T follicular helper cell (primary cell): ENCODE data around the gene XRCC3.

Experiments
- DNase-seq: peaks from one replicate; pipeline ENCODE4 v3.0.0-alpha.2; 2020; ENCODE audit warnings: low read depth
- total RNA-seq, 2 experiments: gene quantifications; one replicate each; lab custom pipeline; 2026; lab: John Stamatoyannopoulos, UW

The XRCC3 gene
- 11.0 to 25.7 reads per million in 2 experiments for total RNA-seq

GRCh38 chr14:103715052-103716000 lies at the start of gene XRCC3, which contains the start of gene ZFYVE21:
TSS of gene XRCC3 (minus strand) at chr14:103715451. CDS start at chr14:103711087, 4,364 bp downstream.
TSS of gene ZFYVE21 (plus strand) at chr14:103715810. CDS start at chr14:103715842, 32 bp downstream.
- peak; percentile 99 for DNase-seq

DNA sequence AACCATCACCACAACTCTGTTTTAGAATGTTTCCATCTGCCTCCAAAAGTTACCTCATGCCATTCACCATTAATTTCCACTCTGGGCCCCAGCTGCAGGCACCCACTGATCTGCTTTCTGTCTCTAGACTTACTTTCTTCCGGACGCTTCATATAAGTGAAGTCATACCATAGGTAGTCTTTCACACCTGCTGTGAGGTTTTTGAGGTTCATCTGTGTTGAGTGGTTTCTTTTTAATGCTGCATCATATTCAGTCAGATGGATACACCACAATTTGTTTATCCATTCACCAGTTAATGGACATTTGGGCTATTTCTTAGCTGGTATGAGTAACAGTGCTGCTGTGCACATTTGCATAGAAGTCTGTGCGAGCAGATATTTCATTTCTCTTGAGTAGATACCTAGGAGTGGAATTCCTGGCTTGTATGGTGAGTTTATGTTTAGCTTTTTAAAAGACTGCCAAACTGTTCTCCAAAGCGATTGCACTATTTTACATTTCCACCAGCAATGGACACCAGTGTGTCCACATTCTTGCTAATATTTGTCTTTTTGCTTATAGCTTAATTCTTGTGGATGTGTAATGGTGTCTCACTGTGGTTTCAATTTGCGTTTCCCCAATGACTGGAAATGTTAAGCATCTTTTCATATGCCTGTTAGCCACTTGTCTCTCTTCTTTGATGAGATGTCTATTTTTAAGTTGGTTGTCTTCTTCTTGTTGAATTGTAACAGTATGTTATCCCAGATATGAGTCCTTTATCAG lies 48.7 kb upstream of the XRCC3 start:
- no peak for DNase-seq

DNA sequence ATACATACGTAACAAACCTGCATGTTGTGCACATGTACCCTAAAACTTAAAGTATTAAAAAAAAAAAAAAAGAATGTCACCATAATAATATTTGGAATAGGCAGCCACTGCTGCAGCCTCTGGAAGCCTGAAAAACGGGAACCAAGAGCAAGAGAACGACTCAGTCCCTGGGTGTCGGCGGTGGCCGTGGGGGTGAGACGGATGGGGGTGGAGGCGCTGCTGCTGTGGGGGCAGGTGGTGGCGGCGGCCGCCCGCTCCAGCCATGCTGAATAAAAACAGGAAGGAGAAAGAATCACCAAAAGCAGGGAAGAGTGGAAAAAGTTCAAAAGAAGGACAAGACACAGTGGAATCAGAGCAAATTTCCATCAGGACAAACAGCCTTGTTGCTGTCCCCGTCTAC lies 47.3 kb upstream of the XRCC3 start:
- DNase-seq: no peak

DNA sequence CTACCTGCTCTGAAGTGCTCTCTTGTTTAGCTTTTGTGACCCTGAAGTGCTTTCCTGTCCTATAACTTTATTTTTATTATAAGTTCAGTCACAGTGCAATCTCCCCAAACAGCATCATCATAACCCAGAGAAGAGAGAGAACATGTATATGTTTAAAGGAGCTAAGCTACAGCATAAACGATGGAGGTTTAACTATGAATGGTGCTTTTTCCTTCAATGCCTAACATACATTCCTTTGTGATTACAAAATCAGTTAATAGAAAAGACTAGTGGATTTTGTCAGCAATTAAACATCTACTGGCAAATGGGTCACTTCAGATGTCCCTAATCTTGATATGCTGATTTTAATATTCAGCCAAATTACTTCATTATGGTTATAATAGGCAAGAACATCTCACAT lies 46.8 kb upstream of the XRCC3 start:
- no peak for DNase-seq

DNA sequence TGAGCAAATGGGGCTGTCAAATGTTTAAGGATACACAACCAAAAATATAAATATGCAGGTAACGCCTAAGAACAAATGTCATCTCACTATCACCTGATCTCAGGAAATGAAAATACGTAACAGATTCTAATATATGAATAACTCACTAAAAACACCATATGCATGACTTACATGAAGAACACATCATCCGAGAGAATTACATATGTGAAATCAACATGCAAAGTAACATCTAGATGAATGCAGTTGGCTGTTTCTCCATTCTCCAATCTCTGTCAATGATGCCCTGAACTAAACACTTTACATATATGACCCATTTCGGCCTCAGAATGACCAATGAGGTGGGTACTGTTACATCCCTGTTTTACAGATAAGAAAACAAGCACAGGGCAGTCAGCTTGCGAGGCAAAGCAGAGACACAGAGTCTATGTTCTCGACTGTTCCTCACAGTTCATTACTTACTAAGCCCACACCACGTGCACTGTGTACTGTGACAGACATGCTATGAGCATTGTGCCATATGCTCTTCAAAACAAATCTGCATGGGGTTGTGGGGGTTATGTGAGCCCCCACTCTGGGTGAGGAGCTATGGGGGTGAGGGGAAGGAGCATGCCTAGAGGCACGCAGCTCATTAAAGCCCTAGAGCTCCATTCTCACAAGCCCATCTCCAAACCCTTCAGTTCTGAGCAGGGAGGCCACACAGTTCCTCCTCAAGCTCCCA lies 43.0 kb upstream of the XRCC3 start:
- DNase-seq: no peak

DNA sequence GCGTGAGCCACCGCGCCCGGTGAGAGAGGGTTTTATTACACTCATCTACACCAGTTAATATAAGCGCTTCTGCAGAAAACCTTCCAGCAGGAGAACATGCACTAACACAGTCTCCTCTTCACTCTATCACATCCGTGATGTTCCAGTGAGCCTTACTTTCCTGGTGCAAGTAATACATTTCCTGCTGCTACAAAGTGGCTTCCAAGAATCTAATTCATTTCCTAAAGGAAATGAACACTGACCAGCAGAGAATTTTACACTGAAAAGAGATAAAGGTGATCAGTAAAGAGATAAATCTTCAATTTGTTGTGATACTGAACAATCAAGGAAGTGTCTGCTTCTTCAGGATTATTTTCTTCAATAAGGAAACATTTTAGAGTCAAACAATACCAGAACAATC lies 39.8 kb upstream of the XRCC3 start:
- no peak for DNase-seq

DNA sequence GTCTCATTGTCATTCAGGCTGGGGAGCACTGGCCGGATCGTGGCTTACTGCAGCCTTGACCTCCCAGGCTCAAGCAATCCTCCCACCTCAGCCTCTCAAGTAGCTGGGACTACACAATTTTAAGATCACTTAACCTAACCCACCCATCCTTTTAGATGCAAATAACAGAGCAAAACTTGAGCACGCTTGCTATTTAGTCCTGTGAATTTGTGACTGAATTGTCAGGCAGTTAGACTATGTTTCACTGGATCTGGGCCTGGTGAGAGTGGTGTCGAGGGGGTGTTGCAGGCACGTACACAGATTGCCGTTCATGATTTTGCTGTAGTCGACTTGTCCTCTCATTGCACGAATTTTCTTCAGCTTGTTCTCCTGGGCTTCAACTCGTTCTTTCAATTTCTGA lies 38.5 kb upstream of the XRCC3 start:
- DNase-seq: no peak

DNA sequence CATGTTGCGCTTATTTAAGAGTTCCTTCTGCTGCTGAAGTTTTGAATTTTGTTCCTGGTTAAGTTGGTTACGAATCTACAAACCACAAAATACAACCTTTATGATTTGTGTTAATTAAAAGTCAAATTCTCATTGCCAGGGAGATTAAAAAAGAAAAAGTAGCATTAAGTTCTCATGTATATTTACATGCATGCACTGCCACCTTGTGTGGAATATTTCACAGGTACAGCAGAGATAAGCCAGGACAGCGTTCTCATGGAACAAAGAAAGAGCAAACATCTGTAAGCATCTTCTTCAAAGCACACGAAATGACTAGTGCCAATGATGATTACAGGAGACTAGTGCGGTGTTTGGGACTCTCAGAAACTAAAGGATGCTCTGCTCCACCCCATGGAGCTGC lies 34.6 kb upstream of the XRCC3 start:
- DNase-seq: no peak

GRCh38 chr14:103749452-103749851 lies 34.2 kb upstream of the XRCC3 start:
- DNase-seq: no peak

DNA sequence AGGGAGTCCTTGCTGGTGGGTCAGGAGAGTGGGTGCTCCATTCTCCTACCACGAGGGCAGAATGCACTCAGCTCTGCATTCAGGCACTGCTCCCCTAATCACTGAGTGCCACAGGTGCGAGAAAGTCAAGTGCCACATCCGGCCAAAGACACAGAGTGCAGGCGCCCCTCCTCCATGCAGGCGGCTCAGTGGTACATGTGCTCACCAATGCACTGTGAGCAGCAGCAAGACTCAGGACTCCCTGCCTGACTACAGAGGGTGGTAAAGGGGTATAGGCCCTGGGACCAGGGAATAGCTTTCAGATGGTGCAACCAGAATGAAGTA lies 33.2 kb upstream of the XRCC3 start:
- no peak for DNase-seq

- no peak for DNase-seq
These were observed 31.4 kb upstream of the XRCC3 start for GRCh38 chr14:103746701-103747100.

DNA sequence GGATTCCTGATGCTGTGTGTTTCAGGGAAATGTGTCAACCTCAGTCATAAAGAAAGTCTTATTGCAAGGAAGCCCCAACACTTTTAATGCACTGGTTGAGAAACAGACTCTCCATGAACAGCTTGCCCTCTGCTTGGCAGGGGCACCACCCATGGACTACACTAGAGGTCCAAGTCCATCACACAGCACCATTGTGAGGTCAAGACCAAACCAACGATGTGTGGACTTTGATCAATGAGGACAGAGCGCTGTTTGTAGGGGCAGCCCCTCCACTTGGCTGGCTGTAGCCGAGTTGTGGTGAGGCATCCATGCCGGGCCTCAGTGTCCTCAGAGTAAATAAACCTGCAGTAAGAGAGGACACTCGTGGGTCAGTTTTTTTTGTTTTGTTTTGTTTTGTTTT lies 30.2 kb upstream of the XRCC3 start:
- no peak for DNase-seq

DNA sequence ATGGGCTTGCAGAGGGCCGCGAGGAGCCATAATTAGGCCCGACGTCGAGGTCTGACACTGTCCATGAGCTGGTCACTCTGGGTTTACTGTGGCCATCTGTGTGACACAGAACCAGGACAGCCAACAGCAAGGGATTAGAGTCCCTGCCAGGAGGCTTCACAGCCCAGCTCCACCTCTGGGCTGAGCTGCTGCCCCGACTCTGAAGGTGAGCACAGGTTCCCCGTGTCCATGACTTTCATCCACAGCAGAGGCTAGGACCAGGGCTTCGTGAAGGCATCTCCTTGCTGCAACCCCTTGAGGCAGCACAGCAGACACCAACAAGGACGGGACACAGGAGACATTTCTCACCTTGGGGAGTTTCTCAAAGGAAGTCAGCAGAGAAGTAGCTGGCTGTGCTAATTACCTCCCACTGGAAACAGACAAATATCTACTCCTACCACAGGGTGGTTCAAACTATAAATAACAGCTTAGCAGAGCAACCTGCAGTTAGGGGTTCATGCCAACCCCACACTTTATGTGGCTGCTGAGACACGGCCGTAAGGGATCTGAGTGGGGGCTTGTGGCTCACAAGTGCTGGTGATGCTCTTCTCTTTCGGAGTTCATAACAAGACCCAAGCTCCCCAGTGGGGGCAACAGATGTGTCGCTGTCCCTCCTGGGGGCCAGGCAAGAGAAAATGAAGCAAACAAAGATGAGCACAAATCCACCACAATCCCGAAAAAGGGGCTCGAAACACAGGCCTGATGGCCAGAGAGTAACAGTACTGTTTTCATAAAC lies 29.6 kb upstream of the XRCC3 start:
- no peak for DNase-seq

GRCh38 chr14:103743691-103744090 lies 28.4 kb upstream of the XRCC3 start:
- no peak for DNase-seq

DNA sequence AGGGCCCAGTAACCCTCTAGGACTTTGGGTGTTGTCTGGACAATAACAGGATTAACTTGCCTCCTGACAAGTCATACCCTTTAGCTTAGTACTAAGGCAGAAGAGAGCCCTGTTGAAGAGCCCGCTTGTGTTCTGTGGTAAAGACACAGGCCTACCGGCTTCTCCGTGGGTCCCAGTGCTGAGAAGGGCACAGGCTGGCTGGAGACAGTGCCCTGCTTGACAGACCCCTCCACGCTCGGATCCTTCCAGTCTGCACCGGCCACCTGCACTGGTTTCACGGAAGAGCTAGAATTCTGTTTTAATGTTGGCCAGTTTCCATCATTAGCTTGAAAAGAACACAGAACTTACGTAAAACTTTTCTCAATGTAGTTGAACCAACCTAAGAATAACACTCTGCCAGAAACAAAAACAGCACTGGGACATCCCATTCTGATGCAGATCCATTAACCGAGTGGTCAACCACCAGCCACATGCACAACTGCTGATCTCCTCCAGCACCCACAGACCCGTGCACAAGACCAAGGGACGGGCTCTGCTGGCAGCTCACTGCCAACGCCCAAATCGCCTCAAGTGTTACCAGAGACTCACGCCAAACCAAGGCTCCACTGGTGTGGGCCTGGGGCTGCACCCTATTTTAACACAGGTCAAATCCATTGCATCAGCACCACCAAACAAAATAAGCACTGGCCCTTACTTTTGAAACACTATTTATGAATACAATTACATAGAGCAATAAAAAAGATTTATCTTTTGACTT lies 27.4 kb upstream of the XRCC3 start:
- DNase-seq: no peak

- no peak for DNase-seq
These were observed 26.6 kb upstream of the XRCC3 start for GRCh38 chr14:103741876-103742275.

- no peak for DNase-seq
These were observed 25.9 kb upstream of the XRCC3 start for GRCh38 chr14:103740991-103741689.

DNA sequence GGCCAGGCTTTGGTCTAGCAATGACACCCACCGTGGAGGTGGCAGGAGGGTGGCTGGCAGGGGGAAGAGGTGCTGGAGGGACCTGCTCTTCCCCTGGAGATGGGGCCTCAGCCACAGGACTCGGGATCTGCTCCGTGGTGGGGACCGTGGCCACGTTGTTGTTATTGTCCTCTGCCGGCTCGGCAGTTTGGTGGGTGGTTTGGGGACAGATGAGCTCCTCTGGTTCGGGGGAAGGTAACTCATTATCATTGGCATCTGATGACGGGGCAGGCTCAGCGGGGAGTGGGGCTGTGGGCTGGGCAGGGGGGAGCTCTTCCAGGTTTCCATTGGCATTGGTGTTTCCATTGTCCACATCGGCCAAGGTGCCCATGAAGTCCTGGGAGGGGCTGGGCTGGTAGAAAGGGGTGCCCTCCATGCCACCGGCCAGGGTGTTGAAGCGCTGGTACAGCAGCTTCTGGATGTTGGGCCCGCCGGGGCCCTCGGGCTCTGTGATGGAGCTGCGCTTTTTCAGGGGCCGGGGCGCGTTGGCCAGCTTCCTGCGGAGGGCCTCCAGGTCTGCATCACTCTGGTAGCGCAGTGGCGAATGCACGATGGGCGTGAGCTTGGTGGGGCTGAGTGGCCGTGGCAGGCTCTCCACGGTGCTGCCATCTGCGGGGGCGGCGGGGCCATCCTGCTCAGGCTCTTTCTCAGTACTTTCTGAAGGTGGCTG lies 24.7 kb upstream of the XRCC3 start:
- no peak for DNase-seq

DNA sequence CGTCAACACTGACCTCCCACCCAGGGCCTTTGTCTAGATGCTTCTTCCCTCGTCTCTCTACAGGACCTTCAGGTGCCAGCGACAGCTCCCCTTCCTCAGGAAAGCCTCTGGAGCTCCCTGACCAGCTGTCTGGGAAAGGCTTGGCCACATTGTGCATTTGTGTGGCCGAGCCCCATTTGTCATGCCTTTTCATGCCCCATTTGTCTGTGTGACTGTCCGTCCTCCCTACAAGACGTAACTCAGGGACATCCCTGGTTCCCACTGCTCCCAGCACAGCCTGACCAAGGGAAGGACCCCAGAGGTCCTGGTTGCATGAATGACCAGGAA lies 24.2 kb upstream of the XRCC3 start:
- no peak for DNase-seq
